Chondrocyte (in vitro differentiated cells): ENCODE results near the gene NMS. TPM values are rescaled to one million over a fixed set of nuclear protein-coding genes. Genes with fewer than 3 reads are reported as not detected.

ENCODE experiments used
- DNase-seq: peaks from one replicate; pipeline ENCODE4 v3.0.0; 2021; ENCODE audit warnings: mixed read lengths, low spot score
- H3K27ac Mint-ChIP-seq: one replicate; pipeline ENCODE4 v1.8.0; 2021; ENCODE audit warnings: mild to moderate bottlenecking, moderate library complexity, mixed read lengths; ENCODE audit not compliant: unreplicated experiment
- H3K27me3 Mint-ChIP-seq: 2 replicates; pipeline ENCODE4 v1.8.0; 2021; ENCODE audit warnings: low read depth, mixed read lengths
- H3K36me3 Mint-ChIP-seq: 2 replicates; pipeline ENCODE4 v1.8.0; 2021; ENCODE audit warnings: low read depth, mixed read lengths
- H3K4me1 Mint-ChIP-seq: 2 replicates; pipeline ENCODE4 v1.8.0; 2021; ENCODE audit warnings: low read depth, mild to moderate bottlenecking, mixed read lengths
- H3K4me3 Mint-ChIP-seq: one replicate; pipeline ENCODE4 v1.8.0; 2021; ENCODE audit warnings: mild to moderate bottlenecking, moderate library complexity, mixed read lengths; ENCODE audit not compliant: unreplicated experiment
- H3K9me3 Mint-ChIP-seq: 2 replicates; pipeline ENCODE4 v1.8.0; 2021; ENCODE audit warnings: low read depth, mixed read lengths
- total RNA-seq: library from RNA; stranded (reverse); gene quantifications from 3 replicates; pipeline ENCODE4 v1.2.1, GENCODE V29; 2021
- TF ChIP-seq, protein P1 (sequence below): fragments of 200-600 bp; sonication (generic); IDR thresholded peaks from 2 replicates; pipeline ENCODE4 v1.5.0; 2021; ENCODE audit warnings: antibody characterized with exemption, mild to moderate bottlenecking, moderate library complexity

NMS gene
- total RNA-seq, 1 donor from 2014 or later, result not detected

- Mint-ChIP-seq H3K4me1 (no peaks in the 10 kb centered on the region), H3K27me3 (peaks cover 23% of the 10 kb centered on the region), H3K4me3 (no peak overlapping the region), H3K36me3 (no peaks in the 10 kb centered on the region), H3K9me3 (peaks cover 24% of the 10 kb centered on the region), H3K27ac (no peak overlapping the region)
- TF ChIP-seq, protein P1, sequence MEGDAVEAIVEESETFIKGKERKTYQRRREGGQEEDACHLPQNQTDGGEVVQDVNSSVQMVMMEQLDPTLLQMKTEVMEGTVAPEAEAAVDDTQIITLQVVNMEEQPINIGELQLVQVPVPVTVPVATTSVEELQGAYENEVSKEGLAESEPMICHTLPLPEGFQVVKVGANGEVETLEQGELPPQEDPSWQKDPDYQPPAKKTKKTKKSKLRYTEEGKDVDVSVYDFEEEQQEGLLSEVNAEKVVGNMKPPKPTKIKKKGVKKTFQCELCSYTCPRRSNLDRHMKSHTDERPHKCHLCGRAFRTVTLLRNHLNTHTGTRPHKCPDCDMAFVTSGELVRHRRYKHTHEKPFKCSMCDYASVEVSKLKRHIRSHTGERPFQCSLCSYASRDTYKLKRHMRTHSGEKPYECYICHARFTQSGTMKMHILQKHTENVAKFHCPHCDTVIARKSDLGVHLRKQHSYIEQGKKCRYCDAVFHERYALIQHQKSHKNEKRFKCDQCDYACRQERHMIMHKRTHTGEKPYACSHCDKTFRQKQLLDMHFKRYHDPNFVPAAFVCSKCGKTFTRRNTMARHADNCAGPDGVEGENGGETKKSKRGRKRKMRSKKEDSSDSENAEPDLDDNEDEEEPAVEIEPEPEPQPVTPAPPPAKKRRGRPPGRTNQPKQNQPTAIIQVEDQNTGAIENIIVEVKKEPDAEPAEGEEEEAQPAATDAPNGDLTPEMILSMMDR, result no peak
- DNase-seq, result no peak
These were observed 9.3 kb upstream of the NMS start for GRCh38 chr2:100460904-100461530.

DNA sequence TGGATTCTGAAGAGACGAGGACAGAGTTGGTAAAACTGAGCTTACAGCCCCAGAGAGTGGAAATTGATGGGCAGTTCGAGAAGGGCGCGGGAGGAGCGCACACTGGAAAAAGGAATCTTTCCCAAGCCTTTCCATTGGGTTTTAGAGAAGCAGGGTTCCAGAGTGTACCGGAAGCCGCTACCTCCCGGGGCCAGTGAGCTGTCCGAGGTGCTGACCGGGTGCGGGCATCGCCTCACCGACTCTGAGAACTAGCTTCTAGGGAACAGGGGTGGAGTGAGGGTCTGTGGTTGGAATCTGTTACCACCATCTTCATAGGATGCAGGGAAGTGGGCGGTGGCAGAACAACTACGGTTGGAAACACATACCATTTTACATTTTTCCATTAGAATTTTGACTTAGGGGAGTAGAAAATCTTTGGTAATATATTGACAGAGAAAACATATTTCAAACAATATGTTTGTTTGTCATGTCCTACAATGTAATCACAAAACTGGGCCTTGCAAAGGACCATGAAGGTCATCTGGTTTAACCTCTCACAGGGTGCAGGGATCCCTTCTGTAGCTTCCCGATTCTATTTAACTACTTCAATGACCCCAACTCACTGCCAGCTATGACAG lies 724 bp downstream of the NMS start:
- Mint-ChIP-seq H3K4me1 (no peaks in the 10 kb centered on the region), H3K4me3 (no peak overlapping the region), H3K27me3 (peaks cover 50% of the 10 kb centered on the region), H3K36me3 (no peaks in the 10 kb centered on the region), H3K27ac (no peak overlapping the region), H3K9me3 (no peaks in the 10 kb centered on the region)
- TF ChIP-seq, protein P1, result no peak
- DNase-seq, result no peak

- DNase-seq, result no peak
- H3K4me3 Mint-ChIP-seq, result no peak overlapping the region
- no peak overlapping the region for H3K27ac Mint-ChIP-seq
- TF ChIP-seq, protein P1, result no peak
- peaks cover 48% of the 10 kb centered on the region for H3K27me3 Mint-ChIP-seq
- no peaks in the 10 kb centered on the region for H3K36me3 Mint-ChIP-seq
- no peaks in the 10 kb centered on the region for H3K9me3 Mint-ChIP-seq
- no peaks in the 10 kb centered on the region for H3K4me1 Mint-ChIP-seq
These were observed 6.3 kb downstream of the NMS start for GRCh38 chr2:100476606-100477005.

DNA sequence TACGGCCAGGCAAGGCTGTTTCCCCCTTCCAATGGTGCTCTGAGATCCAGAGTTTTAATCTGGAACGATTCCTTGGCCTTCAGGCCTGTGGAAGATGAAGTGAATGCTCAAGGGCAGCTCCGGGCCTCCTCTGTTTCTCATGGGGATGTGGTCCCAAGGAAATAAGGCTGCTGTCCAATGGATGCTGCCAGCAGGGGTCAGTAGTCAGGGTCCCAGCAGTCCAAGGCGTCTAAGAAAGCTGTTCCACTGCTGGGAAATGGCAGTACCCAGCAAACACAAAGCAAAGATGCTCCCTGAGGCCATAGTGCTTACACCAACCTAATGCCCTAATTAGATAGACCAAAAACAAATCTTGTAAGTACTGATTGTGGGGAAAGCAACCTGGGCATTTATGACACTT lies 12.5 kb downstream of the NMS start:
- Mint-ChIP-seq H3K9me3 (no peaks in the 10 kb centered on the region), H3K27me3 (peaks cover 31% of the 10 kb centered on the region), H3K27ac (no peak overlapping the region), H3K4me3 (no peak overlapping the region), H3K4me1 (no peaks in the 10 kb centered on the region), H3K36me3 (no peaks in the 10 kb centered on the region)
- DNase-seq, result no peak
- TF ChIP-seq, protein P1, result peak; percentile 21

DNA sequence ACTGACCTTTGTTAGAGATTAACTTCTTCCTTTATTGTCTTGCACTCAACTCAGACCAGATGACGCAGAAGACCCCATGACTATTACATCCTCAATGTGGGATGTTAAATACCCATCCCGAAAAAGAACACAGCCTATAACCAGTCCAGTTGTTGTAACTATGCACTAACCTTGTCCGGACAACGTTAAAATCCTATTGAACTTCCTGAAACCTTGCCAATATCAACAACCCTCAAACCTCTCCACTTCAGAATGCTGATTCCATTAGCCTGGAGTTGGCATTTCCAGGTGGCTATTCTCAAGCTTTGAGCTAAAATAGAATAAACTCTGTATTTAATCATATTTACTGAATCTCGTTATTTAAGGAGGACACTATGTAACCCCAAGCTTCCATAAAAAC lies 13.6 kb downstream of the NMS start:
- Mint-ChIP-seq H3K27ac (no peak overlapping the region), H3K27me3 (peaks cover 27% of the 10 kb centered on the region), H3K9me3 (no peaks in the 10 kb centered on the region), H3K36me3 (no peaks in the 10 kb centered on the region), H3K4me3 (no peak overlapping the region), H3K4me1 (no peaks in the 10 kb centered on the region)
- TF ChIP-seq, protein P1, result no peak
- DNase-seq, result no peak
